Lung (tissue), 12 donors: ENCODE data around the gene HPSE2. TPM values are rescaled to one million over a fixed set of nuclear protein-coding genes. Genes with fewer than 3 reads are reported as not detected.

ENCODE experiments used
- ATAC-seq: fragments of 200-7000 bp; cut with Tn5 transposase; one replicate; pipeline ENCODE4 v1.9.1; 2020; ENCODE audit warnings: moderate number of reproducible peaks; ENCODE audit not compliant: insufficient read depth, low FRiP score
- DNase-seq, 3 donors: peaks; one replicate each; pipeline ENCODE4 v3.0.0-alpha.2; 2013 to 2017
- H3K27ac ChIP-seq, 2 donors: one replicate each; pipeline ENCODE4 v1.5.1; 2013; ENCODE audit warnings: mild to moderate bottlenecking in 2 of 2, moderate library complexity in 2 of 2, control low read depth in 1 of 2, inconsistent platforms in 1 of 2, low read depth in 1 of 2, low read length in 1 of 2
- H3K27me3 ChIP-seq, 3 donors: one replicate each; pipeline ENCODE4 v1.5.1; 2013; ENCODE audit warnings: low read length in 2 of 3; ENCODE audit not compliant: control insufficient read depth in 3 of 3, insufficient read depth in 3 of 3
- H3K36me3 ChIP-seq, 4 donors: one replicate each; pipeline ENCODE4 v1.5.1; 2013; ENCODE audit warnings: low read length in 4 of 4, mild to moderate bottlenecking in 1 of 4, moderate library complexity in 1 of 4; ENCODE audit not compliant: control insufficient read depth in 4 of 4, insufficient read depth in 4 of 4
- H3K4me1 ChIP-seq, 5 donors: one replicate each; pipeline ENCODE4 v1.5.1; 2013; ENCODE audit warnings: low read length in 5 of 5, mild to moderate bottlenecking in 2 of 5, moderate library complexity in 1 of 5; ENCODE audit not compliant: control insufficient read depth in 5 of 5, insufficient read depth in 5 of 5
- H3K4me3 ChIP-seq: one replicate; pipeline ENCODE4 v1.5.1; 2013; ENCODE audit warnings: mild to moderate bottlenecking, control low read depth, moderate library complexity
- H3K9ac ChIP-seq, 2 donors: one replicate each; pipeline ENCODE4 v1.5.1; 2013; ENCODE audit warnings: low read length in 2 of 2, control low read depth in 1 of 2; ENCODE audit not compliant: insufficient read depth in 1 of 2
- H3K9me3 ChIP-seq, 4 donors: one replicate each; pipeline ENCODE4 v1.5.1; 2013; ENCODE audit warnings: low read length in 3 of 4, mild to moderate bottlenecking in 1 of 4, moderate library complexity in 1 of 4; ENCODE audit not compliant: control insufficient read depth in 4 of 4, insufficient read depth in 3 of 4
- CTCF ChIP-seq: IDR thresholded peaks from 2 replicates; pipeline ENCODE4 v1.5.1; 2012; ENCODE audit warnings: mild to moderate bottlenecking; ENCODE audit errors: control extremely low read depth, extremely low read depth
- WGBS, 2 donors: extraction: QIAGEN DNeasy Blood & Tissue Kit; methylation state at CpG; one replicate each; pipeline ENCODE4 v1.1.7; 2013; 5-methylcytosine and 5-hydroxymethylcytosine counted together
- polyA plus RNA-seq, 2 donors: library from polyadenylated mRNA; stranded (reverse); fragments of 200-250 nt; gene quantifications; one replicate each; pipeline ENCODE4 v1.2.1, GENCODE V29; 2013
- total RNA-seq, 2 donors: library from RNA; depleted of rRNA in 1 of 2; stranded (reverse); fragments of >200 nt in 1 of 2; gene quantifications; one replicate each; pipeline ENCODE4 v1.2.1, GENCODE V29; 2014 to 2021
- donor health status: control.
- donor health status: control.
- donor health status: Bipolar disorder and iron deficiency.
- donor health status: healthy.
- donor health status: DM: yes; HTN: yes; CAD: no.

Gene HPSE2
- total and polyA plus RNA-seq, 4 donors, result 0.32 to 47.3 (median 1.9) TPM

- Histone ChIP-seq H3K36me3 (no peaks in the 10 kb centered on the region), H3K9ac (no peak overlapping the region), H3K9me3 (no peaks in the 10 kb centered on the region), H3K27ac (no peak overlapping the region), H3K27me3 (no peaks in the 10 kb centered on the region), H3K4me3 (no peak overlapping the region), H3K4me1 (peaks cover 0 to 31% (median 6%) of the 10 kb centered on the region in 5 donors)
- ATAC-seq, result no peak
- TF ChIP-seq CTCF, result no peak
- peak in 2 of 3 donors; percentile 51 to 63 for DNase-seq
- WGBS, 2 donors, result 30 to 33% methylated on average over 2 of the region's 2 CpGs
Measured at GRCh38 chr10:98959379-98959778, 276.3 kb downstream of the HPSE2 start.

DNA sequence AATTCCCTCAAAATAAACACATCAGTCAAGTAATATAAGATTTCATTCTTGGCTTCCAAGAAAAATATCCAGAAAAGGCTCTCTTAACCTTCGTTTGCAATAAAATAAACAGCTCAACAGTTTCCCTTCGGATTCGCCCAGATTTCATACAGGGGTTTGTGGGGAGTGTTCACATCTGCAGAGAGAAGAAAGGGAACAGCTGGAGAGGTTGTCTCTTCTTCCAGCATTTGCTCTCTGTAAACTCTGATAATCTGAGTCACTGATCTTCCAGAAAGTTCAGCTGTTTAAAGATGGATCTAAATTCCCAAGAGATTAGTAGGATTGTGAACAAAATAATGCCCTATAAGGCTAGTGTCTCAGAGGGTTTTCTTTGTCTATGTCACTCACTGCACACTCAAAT is 277.9 kb downstream of the HPSE2 start:
- ATAC-seq, result no peak

GRCh38 chr10:98956576-98957260 is 278.9 kb downstream of the HPSE2 start:
- no peak overlapping the region for H3K4me3 ChIP-seq
- no peak overlapping the region for H3K27ac ChIP-seq
- no peak for DNase-seq
- ATAC-seq, result no peak
- no peaks in the 10 kb centered on the region for H3K36me3 ChIP-seq
- peaks cover 0 to 5% (median 0%) of the 10 kb centered on the region in 4 donors for H3K9me3 ChIP-seq
- peaks cover 0 to 32% (median 6%) of the 10 kb centered on the region in 5 donors for H3K4me1 ChIP-seq
- WGBS, 2 donors, result 76 to 78% methylated on average over 4 of the region's 4 CpGs
- no peak for TF ChIP-seq CTCF
- H3K27me3 ChIP-seq, result no peaks in the 10 kb centered on the region
- no peak overlapping the region for H3K9ac ChIP-seq

More for the DNA sequence above, 277.9 kb downstream of the HPSE2 start:
- 48 to 72% methylated on average over 3 of the region's 3 CpGs for WGBS, 2 donors
- H3K27me3 ChIP-seq, result no peaks in the 10 kb centered on the region
- DNase-seq, result peak in 2 of 3 donors; percentile 58 to 67
- no peaks in the 10 kb centered on the region for H3K36me3 ChIP-seq
- peaks cover 0 to 31% (median 6%) of the 10 kb centered on the region in 5 donors for H3K4me1 ChIP-seq
- H3K9ac ChIP-seq, result no peak overlapping the region
- H3K9me3 ChIP-seq, result peaks cover 0 to 2% (median 0%) of the 10 kb centered on the region in 4 donors
- no peak overlapping the region for H3K27ac ChIP-seq
- H3K4me3 ChIP-seq, result no peak overlapping the region
- no peak for TF ChIP-seq CTCF
